Measurements from ENCODE around the gene NDUFAF2. TPM values are rescaled to one million over a fixed set of nuclear protein-coding genes. Genes with fewer than 3 reads are reported as not detected.
A peak's percentile ranks its signal among the peaks of the same experiment; 100 is the strongest.

NDUFAF2 gene
- total RNA-seq (10 to 100 TPM; 24.8 to 39.7 (median 30.0) TPM), polyA plus RNA-seq (10 to 100 TPM; 40.1 to 81.7 TPM)
- long read RNA-seq, donor 1, partial matches to known transcripts, result 0 of 9 reads
- long read RNA-seq, donor 1, other reads (novel, unspliced or antisense), result 6 of 9 reads
- long read RNA-seq, donor 2, transcript NDUFAF2-201 (4 exons, 719 nt), result major isoform, 28 of 30 reads
- long read RNA-seq, donor 2, partial matches to known transcripts, result 0 of 30 reads
- long read RNA-seq, donor 2, other reads (novel, unspliced or antisense), result 0 of 30 reads
- long read RNA-seq, donor 3, transcript NDUFAF2-201 (4 exons, 719 nt), result major isoform, 25 of 37 reads
- long read RNA-seq, donor 3, partial matches to known transcripts, result 2 of 37 reads
- long read RNA-seq, donor 3, other reads (novel, unspliced or antisense), result 9 of 37 reads

GRCh38 chr5:60944904-60945812 is at the start of gene NDUFAF2, which contains the start of gene ERCC8:
Gene NDUFAF2, plus strand, starts transcription at chr5:60945205. Its CDS starts 51 bp downstream, at chr5:60945256.
Gene ERCC8, minus strand, starts transcription at chr5:60945070. Its CDS starts 62 bp downstream, at chr5:60945008.
- Histone ChIP-seq H3K4me3 (peak within 1 kb of the TSS; percentile 62), H3K4me1 (ENCODE audit: insufficient read depth) (no peaks in the 10 kb centered on the region), H3K27ac (peak within 1 kb of the TSS; percentile 63 to 80), H3K36me3 (no peaks in the 10 kb centered on the region), H3K9me3 (no peaks in the 10 kb centered on the region), H3K27me3 (no peaks in the 10 kb centered on the region)
- peak; percentile 84 to 92 (median 89) for DNase-seq
- 0 to 2% (median 1%) methylated on average over 54 to 64 of the region's 64 CpGs for WGBS, 3 donors
- TF ChIP-seq POLR2A (IDR thresholded peaks at IDR 0.05) (peak; percentile 37), CTCF (IDR thresholded peaks at IDR 0.05) (no peak)
- intact Hi-C loops (cut with DNase I), result no loop called here

GRCh38 chr5:60896991-60897390 is 48.0 kb upstream of the NDUFAF2 start:
- Histone ChIP-seq H3K27ac (no peak overlapping the region), H3K4me3 (no peak overlapping the region), H3K27me3 (no peaks in the 10 kb centered on the region), H3K36me3 (no peaks in the 10 kb centered on the region), H3K4me1 (ENCODE audit: insufficient read depth) (no peaks in the 10 kb centered on the region), H3K9me3 (no peaks in the 10 kb centered on the region)
- intact Hi-C loops (cut with DNase I), result no loop called here
- no peak for DNase-seq
- WGBS, 3 donors, result 96 to 97% (median 96%) methylated on average over 4 of the region's 4 CpGs
- TF ChIP-seq CTCF (IDR thresholded peaks at IDR 0.05) (no peak), EP300 (IDR thresholded peaks at IDR 0.05) (no peak), POLR2A (IDR thresholded peaks at IDR 0.05) (no peak)

- intact Hi-C loops (cut with DNase I), result no loop called here
- TF ChIP-seq EP300 (IDR thresholded peaks at IDR 0.05), result no peak
- no peak for TF ChIP-seq POLR2A (IDR thresholded peaks at IDR 0.05)
- no peak for TF ChIP-seq CTCF (IDR thresholded peaks at IDR 0.05)
- H3K4me3 ChIP-seq, result no peak overlapping the region
- no peak overlapping the region for H3K27ac ChIP-seq
- no peaks in the 10 kb centered on the region for H3K4me1 ChIP-seq (ENCODE audit: insufficient read depth)
- H3K9me3 ChIP-seq, result no peaks in the 10 kb centered on the region
- DNase-seq, result no peak
- H3K36me3 ChIP-seq, result no peaks in the 10 kb centered on the region
- 79 to 80% (median 80%) methylated on average over 4 of the region's 4 CpGs for WGBS, 3 donors
- H3K27me3 ChIP-seq, result no peaks in the 10 kb centered on the region
Observed at GRCh38 chr5:60903356-60903755, 41.6 kb upstream of the NDUFAF2 start.

- TF ChIP-seq POLR2A (IDR thresholded peaks at IDR 0.05), result no peak
- no peak for TF ChIP-seq CTCF (IDR thresholded peaks at IDR 0.05)
- TF ChIP-seq EP300 (IDR thresholded peaks at IDR 0.05), result no peak
- intact Hi-C loops (cut with DNase I), result no loop called here
- no peaks in the 10 kb centered on the region for H3K36me3 ChIP-seq
- H3K4me1 ChIP-seq (ENCODE audit: insufficient read depth), result no peaks in the 10 kb centered on the region
- no peak overlapping the region for H3K27ac ChIP-seq
- no peak for DNase-seq
- no peaks in the 10 kb centered on the region for H3K27me3 ChIP-seq
- no peaks in the 10 kb centered on the region for H3K9me3 ChIP-seq
- no peak overlapping the region for H3K4me3 ChIP-seq
Observed at GRCh38 chr5:60916646-60917045, 28.4 kb upstream of the NDUFAF2 start.
